NCI-H774 (cell line): ENCODE measurements around the gene ARL4A.
A peak's percentile ranks its signal among the peaks of the same experiment; 100 is the strongest.

Source experiments
- DNase-seq: peaks from one replicate; lab custom pipeline; 2025; lab: John Stamatoyannopoulos, UW

Gene ARL4A

DNA sequence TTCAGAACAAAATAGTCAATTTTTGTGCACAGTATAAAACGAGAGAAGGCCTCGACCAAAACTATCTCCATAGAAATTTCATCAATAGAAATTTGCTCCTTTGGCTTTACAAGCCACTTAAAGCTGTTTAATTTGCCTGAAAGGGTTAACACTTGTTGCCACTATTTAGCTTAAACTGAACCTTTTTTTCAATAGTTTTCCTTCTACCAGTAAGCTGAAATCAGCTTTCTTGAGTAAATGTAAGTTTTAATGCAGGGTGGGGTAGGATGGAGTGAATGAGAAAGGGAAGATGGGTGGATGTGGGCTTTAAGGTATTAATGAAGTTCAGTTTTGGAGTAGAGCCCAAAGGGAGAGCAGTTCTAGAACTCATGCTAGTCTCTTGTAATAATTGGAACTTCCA lies 39.5 kb downstream of the ARL4A start:
- no peak for DNase-seq

GRCh38 chr7:12727455-12728191 lies 40.2 kb downstream of the ARL4A start:
- no peak for DNase-seq

DNA sequence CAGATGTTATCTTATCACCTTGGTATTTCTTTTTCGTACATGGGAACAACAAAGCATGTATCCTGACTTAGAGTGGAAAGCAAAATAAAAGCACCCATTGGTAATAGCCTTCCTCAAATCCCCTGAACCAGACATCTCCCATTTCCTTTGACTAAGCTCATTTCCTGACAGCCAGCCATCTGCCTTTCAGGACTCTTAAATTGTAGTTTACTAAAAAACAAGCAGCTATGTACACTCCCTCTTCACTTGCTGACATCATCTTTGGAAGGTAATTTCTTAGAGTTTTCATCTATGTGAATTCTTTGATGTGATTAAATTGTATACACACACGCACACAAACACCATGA lies 40.7 kb downstream of the ARL4A start:
- no peak for DNase-seq

- DNase-seq = peak; percentile 79
Measured at GRCh38 chr7:12729112-12729511, 41.7 kb downstream of the ARL4A start.

- DNase-seq = no peak
Measured at GRCh38 chr7:12730523-12730922, 43.1 kb downstream of the ARL4A start.

- DNase-seq = no peak
Measured at GRCh38 chr7:12731214-12731656, 43.8 kb downstream of the ARL4A start.

GRCh38 chr7:12731775-12732174 lies 44.3 kb downstream of the ARL4A start:
- DNase-seq = no peak

- no peak for DNase-seq
Measured at GRCh38 chr7:12732428-12732827, 45.0 kb downstream of the ARL4A start.

DNA sequence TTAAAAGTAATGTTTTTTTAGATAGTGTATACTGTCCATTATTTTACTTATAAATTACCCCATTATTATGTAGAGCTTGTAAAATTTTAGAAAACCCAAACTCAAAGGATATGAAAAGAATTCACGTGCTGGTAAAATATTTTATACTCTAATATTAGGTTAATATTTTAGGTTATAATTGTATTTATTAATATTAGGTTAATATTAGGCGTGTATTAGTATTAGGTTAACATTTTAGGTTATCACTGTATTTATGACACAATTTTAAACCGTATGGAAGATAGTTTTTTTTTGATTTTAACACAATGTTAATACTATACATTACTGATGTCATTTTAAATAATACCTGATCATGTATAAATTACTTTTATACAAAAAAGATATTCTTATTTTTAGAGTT lies 48.5 kb downstream of the ARL4A start:
- DNase-seq = no peak

DNA sequence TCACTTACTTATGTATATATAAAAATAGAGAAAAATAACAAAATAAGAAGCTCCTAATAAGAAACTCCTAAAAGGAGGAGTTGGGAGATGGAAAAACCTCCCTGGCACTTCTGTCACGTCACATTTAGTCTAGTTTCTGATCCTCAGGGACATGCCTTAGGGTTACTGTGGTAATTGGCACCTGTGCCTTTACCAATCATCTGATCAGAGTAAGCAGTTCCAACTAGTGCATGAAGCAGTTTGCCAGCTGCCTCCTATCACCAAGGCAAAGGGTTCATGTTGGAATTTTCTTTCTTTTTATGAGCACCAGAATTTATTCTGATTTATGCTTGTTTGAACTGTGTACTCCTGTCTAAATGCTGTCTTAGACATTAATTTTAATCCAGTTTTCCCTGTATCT lies 49.9 kb downstream of the ARL4A start:
- no peak for DNase-seq

GRCh38 chr7:12737836-12738235 lies 50.4 kb downstream of the ARL4A start:
- no peak for DNase-seq

- DNase-seq = no peak
Measured at GRCh38 chr7:12738665-12739064, 51.2 kb downstream of the ARL4A start.
